Forelimb muscle (tissue), 1 donor: ENCODE measurements around the gene BET1L. TPM values are rescaled to one million over a fixed set of nuclear protein-coding genes. Genes with fewer than 3 reads are reported as not detected.
"Not testable (repeated sequence)": the region's sequence is repeated elsewhere in the genome, so short reads cannot be mapped to it uniquely, and the experiment has no call there.

Experiments used
- DNase-seq: peaks from one replicate; pipeline ENCODE4 v3.0.0-alpha.2; 2013; ENCODE audit warnings: low read depth
- polyA plus RNA-seq: library from polyadenylated mRNA; unstranded; fragments of 120-200 nt; gene quantifications from one replicate; pipeline ENCODE4 v1.2.1, GENCODE V29; 2013; ENCODE audit not compliant: insufficient read length

Gene BET1L
- polyA plus RNA-seq, 1 donor: 28.1 TPM

DNA sequence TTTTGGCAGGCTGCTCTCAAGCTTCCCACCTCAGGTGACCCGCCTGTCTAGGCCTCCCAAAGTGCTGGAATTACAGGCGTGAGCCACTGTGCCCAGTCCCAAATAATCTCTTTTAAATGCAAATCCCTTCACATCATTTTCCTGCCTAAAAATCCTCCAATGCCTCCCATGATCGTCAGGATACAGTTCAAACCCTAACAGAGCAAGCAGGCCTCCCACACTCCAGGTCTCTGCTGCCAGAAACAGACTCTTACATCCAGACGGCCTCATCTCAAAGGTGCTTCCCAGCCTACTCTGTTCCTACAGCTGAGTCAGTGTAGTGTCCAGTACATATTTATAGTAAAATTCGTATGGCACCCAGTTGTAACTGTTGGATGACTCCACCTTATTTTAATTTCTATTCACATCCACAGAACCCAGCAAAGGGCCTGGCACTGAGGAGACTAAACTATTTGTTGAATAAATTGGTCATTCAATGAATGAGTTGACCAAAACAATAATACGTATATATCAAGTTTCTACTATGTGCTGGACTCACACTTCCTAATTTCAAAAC, 20.7 kb upstream of the BET1L start:
- DNase-seq: no peak

DNA sequence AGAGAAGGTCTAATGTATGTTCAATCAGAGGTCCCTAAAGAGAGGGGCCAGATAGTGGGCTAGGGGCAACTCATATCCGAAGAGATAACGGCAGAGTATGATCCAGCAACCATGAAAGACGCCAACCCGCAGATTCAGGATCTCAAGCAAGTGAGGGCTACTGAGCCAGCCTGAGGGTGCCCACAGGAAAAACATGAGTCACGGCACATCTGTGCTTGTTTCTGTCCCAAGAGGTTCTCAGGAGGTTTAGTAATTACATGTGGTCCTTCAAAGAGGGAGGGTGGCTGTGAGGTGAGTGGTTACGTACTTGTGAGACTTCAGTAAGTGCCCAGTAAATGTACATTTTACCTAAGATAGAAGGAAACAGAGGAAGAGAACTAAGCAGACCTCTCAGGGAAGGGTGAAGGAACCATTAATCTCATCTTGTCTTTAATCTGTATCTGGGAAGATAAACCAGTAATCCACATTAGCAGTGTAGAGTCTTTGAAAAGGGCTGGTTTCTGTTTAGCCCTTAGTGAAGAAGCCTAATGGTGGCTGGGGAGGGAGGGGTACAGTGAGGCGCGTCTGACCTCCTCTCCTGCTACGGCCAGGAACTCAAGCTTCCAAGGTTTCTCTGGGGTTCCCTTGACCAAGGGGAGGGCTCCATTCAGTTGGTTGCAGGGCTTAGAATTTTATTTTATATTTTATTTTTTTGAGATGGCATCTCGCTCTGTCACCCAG, 18.7 kb upstream of the BET1L start:
- DNase-seq: no peak

DNA sequence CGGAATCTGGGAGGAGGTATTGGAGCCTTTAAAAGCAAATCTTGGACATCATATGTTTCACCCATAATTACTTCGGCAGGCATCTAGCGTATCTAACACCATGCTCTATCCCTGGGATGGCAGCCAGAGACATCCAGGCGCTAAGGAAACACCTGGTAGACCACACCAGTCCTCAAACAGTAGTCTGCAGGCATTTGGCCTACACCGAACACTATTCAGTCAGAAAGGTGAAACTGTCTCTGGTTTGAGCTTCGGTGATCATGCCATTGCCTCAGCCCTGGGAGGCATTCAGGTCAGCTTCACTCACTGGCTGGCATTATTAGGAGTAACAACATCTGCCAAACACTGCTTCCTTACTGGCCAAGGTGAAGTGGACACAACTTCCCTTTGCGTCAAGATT, 17.2 kb upstream of the BET1L start:
- DNase-seq: no peak

DNA sequence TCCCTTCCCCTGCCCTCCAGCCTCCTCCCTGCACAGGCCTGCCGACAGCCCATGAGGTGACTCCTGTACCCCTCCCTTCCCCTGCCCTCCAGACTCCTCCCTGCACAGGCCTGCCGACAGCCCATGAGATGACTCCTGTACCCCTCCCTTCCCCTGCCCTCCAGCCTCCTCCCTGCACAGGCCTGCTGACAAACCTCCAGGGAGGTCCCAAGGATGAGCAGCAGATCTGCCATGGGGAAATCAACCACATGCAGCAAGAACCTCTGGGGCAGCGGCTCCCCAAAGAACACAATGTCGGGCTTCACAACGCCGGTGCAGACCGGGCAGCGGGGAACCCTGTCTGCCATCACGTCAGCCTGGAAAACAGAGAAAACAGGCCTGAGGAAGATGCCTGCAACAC, 16.7 kb upstream of the BET1L start:
- DNase-seq: no peak

DNA sequence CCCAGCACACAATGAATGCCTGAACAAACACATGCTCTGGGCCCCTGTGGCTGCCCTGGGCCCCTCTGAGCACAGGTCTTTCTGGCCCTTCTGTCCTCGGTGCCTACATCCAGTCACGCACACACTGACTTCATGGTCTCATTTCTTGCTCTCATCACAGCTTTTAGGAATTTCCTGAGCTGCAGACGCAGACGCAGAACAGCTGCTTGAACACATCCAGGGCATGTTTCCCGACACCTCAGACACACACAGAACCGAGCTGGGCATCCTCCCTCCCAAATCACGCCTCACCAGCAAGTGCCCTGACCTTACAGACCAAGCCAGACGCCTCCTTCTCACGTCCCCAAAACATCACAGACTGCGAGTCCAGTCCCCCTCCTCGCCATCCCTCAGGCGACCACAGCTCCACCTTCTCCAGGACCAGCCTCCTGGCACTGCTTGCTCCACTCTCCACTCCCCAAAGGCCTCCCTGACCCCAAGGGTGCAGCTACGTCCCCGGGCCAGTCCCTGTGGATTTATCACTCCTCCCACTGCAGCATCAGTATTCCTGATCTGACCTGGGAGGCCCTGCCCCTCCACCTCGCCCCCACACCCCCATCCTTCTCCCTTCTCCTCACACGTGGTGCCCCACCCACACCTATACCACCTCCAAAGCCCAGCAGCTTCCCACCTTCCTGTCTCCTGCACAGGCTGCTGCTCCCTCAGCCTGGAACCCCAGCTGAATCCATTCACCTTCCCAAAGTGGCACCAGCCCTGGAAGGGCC, 16.0 kb upstream of the BET1L start:
- no peak for DNase-seq

DNA sequence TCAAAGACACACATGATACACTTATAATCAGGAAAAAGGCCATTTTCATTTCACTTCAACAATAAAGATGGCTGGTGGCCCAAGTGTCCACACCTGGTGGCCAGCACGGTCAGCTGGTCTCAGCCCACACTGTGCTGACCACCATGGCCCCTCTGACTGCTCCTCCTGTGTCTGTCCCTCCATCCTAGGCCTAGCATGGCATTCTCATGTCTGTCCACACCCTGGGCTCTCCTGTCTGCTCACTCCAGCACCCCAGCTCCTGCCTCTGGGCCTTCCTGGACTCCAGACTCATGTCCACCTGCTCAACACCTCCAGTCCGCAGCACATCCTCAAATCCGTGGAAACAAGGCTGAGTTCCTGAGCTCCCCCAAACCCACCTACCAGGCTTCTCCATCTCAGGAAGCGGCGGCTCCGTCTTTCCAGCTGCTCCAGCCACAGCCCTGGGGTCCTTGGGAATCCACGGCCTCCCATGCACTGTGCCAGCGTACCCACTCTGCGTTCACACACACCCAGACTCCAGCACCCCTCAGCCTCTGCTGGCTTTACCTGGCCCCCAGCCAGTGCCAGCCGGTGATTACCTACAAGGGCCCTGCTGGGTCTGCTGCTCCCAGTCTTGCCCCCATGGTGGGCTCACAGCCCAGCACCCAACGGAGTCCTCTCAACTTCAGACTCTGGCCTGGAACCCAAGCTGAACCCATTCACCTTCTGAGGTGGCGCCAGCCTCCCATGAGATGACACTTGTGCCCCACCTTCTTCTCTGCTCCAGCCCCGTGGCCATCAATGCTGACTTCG, 15.0 kb upstream of the BET1L start:
- no peak for DNase-seq

DNA sequence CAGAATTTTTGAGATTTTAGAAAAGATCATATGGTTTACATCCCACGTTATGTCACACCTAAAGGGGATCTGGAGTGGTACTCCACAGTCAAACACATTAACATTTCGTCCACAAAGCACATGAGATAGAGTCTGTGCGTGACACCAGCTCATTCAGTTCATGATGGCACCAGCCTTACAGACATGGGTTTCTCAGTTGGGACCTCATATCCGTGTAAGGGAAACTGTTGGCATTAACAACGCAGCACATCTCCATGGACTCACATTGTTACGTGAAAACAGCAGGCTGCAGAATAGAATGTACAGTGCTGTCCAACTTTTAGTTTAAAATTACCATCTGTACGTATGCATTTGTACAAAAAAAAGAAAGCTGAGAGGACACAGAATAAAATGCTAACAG, 14.3 kb upstream of the BET1L start:
- DNase-seq: no peak

DNA sequence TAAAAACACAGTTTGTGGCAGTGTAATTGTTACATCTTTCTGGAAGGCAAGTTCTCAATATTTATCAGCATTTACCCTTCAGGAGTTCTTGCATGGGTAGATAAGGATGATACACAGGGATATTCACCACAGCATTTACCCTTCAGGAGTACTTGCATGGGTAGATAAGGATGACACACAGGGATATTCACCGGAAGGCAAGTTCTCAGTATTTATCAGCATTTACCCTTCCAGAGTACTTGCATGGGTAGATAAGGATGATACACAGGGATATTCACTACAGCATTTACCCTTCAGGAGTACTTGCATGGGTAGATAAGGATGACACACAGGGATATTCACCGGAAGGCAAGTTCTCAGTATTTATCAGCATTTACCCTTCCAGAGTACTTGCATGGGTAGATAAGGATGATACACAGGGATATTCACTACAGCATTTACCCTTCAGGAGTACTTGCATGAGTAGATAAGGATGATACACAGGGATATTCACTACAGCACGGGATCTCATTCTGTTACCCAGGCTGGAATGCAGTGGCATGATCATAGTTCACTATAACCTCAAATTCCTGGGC, 13.5 kb upstream of the BET1L start:
- not testable (repeated sequence) for DNase-seq

DNA sequence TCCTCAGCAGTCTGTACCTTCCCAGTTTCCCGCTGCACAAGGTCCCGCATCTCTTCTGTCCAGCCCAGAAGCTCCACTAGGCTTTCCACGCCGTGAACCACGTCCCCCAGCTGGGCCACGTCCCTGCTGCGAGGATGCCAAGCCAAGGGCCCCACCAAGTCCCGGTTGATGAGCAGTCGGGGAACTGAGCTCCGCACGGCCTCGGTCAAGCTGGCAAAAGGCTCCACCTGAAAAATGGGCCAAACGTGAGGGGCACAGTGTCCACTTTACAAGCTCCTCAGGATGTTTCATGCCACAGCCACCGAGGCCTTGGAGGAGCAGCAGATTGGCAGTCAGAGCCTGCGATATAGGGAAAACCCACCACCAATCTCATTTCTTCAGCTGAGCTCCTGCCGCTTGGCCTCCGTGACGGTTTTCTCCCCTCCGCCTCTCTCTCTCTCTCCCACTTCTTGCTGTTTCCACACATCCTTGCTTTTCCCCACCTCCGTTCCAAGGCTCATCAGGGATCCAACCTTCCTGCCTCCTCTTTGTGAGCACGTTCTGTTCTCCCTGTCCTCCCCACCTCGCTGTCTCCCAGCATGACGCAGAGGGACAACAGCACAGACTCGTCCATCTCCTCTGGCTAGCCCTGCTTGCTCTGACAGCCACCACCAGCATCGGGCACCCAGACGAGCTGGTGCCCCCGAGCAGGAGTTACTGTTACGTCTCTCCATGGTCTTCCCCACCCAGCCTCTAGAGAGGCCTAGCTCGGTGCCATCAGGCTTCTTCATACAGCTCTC, 11.8 kb upstream of the BET1L start:
- no peak for DNase-seq

DNA sequence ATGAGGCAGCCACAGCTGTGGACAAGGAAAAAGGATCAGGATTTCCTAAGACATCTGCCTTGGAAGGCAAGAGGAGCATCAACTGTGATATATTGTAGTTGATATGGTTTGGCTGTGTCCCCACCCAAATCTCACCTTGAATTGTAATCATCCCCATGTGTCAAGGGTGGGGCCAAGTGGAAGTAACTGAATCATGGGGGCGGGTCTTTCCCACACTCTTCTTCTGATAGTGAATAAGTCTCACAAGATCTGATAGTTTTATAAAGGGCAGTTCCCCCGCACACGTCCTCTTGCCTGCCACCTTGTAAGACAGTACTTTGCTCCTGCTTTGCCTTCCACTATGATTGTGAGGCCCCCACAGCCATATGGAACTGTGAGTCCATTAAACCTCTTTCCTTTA, 10.5 kb upstream of the BET1L start:
- no peak for DNase-seq

DNA sequence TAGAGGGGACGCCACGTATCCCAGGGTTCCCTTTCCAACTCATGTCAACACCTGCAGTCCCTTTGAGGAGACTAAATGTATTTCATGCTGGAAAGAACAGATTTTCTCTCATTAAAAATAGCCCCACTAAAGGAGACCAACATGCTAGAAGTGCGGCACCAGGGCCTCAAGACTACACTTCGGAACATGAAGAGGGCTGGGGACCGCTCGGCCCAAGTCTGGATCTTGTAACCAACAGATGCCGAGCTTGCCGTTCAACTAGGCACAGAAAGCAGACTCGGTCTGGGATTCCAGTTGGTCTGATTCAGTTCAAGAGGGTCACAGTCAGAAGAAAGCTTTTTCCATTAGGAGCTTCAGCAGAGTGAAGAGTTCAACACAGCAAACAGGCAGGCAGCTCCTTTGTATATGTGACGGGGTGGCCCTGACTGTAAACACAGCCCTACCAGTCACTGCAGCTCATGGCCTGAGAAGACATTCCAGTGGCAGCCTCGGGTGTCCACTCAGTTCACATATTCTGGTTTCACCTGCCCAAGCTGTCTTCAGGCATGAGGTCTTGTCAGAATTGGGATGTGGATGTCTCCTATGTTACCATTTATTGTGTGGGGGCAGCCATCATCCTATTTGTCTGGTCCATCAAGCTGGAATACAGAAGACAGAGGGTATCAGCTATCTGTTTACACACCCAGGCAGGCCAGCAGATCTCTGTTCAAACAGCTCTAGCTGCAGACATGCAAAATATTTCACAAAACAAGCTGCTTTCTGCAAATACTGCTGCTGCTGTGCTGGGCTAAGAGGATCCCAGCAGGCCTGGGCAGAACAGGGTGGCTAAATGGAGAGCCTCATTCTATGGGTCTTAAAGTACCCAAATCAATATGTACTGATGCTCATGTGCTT, 9.1 kb upstream of the BET1L start:
- DNase-seq: no peak

DNA sequence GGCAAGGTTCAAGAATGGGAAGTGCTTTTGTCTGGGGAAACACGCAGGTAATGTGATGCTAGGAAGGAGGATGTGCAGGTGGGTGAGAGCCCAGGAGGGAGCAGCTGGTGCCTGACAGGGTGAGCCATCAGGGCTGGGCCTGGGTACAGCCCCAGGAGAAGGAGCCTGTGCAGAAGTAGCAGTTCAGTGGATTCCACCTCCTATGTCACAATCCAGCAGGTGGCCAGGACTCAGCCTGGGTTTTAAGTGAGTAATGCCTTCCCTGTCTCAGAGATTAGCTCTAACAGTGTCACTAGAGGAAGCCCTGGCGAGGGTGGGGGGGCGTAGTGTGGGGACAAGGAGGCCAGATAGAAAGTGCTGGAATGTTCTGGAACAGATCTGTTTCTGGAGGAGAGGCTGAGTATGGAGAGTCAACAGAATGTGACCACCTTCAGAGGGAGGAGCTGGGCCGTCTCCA, 8.4 kb upstream of the BET1L start:
- DNase-seq: no peak

DNA sequence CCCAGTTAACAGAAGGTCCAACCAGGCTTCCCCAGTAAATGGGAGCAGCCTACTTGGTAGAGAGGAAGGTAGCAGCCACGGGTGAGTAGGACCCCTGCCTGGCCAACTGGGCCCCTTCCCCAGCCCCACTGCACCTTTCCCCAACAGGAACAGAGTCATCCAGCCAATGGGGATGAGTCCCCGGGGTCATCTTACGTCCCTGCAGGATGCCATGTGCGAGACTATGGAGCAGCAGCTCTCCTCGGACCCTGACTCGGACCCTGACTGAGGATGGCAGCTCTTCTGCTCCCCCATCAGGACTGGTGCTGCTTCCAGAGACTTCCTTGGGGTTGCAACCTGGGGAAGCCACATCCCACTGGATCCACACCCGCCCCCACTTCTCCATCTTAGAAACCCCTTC, 6.9 kb upstream of the BET1L start:
- DNase-seq: no peak

DNA sequence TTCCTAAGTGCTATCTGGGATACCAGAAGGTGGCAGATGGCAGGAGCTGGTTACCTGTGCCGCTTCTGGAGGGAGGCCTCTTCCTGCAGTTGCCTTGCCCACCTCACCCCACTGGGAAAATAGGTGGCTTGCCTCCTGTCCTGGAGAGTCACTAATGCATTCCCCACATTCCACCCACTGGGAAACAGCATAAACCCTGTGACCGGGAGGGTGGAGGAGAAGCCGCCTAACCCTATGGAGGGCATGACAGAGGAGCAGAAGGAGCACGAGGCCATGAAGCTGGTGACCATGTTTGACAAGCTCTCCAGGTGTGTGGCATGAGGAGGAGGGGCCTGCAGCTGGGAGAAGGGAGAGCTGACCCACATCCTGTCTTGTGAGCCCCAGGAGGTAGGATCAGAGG, 5.9 kb upstream of the BET1L start:
- no peak for DNase-seq

DNA sequence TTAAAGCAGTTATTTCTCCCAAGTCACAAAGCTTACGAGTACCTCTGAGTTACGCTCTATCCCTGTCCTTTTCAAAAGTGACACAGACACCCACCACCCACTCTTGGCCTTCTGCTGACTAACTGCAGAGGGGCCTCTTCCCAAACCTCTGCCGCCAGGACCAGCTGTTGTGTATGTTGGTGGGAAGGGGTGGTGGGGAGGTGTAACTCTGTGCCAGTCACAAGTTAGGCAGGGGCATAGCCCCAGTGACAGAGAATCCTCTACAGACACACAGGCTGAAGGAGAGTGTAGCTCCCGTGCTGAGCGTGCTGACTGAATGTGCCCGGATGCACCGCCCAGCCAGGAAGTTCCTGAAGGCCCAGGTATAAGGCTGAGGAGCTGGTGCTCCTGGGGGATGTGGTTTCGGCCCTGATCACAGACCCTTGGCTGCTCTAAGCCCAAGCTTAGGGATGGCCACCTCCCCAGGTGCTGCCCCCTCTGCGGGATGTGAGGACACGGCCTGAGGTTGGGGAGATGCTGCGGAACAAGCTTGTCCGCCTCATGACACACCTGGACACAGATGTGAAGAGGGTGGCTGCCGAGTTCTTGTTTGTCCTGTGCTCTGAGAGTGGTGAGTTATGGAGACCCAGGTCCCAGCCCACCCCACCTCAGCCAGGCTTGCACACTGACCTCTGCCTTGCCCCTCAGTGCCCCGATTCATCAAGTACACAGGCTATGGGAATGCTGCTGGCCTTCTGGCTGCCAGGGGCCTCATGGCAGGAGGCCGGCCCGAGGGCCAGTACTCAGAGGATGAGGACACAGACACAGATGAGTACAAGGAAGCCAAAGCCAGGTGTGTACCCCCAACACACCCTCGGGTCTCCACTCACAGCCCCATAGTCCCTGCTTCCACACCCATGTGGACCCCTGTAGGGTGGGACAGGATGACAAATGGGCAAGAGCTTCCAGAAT, 5.2 kb upstream of the BET1L start:
- DNase-seq: no peak

DNA sequence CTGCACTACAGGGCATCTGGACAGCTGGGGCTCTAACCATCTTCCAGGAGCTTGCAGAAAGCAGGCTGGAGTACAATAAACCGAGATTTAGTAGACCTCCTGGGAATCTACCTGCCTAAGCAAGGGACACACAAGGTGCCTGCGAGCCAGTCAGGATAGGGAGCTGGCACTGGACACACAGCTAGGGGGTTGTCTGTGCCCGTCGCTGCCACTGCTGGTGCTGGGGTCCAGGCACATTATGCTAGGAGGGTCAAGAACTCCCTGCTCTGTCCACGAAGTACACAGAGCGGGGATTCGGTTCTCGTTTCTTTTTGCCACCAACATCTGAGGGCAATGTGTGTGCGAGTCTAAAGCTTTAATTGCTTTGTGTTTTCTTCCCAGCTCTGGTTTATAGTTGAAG, 4.5 kb upstream of the BET1L start:
- no peak for DNase-seq

DNA sequence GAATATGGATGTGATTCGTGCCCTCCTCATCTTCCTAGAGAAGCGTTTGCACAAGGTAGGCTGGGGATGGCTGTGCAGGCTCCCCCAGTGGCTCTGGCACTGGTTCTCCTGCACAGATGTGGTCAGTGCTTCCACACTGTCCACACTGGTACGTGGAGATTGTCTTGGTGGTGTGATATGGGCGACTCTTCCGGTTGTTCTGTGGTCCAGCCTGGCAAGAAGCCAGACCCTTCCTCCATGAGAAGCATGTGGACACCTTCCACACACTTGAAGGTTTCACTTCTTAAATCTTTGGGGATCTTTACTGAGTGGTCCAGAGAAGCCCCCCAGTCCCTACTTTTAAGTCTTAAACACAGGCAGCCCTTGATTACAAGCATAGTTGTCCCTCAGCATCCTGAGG, 4.1 kb upstream of the BET1L start:
- DNase-seq: no peak

DNA sequence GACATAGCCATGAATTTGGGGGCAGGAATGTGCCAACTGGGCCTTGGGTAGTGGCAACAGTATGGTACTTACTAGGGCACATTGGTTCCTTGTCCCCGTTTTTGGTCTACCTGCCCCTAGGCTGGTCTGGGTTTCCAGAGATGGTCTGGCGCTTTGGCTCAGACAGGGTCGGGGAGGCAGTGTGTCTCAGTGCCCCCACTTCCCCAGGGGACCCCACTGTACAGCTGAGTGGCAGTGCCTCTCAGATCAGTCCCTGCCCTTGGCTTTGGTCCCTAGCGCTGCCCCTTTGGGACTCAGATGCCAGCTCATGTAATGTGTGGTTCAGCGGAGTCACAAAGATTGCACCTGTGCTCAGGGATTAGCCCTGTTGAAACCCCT, 3.6 kb upstream of the BET1L start:
- no peak for DNase-seq
